ENCODE data around the gene CCDC88B. TPM values are rescaled to one million over a fixed set of nuclear protein-coding genes. Genes with fewer than 3 reads are reported as not detected.

The CCDC88B gene
- total RNA-seq, 1 experiment from 2014 or later, result 14.7 TPM

DNA sequence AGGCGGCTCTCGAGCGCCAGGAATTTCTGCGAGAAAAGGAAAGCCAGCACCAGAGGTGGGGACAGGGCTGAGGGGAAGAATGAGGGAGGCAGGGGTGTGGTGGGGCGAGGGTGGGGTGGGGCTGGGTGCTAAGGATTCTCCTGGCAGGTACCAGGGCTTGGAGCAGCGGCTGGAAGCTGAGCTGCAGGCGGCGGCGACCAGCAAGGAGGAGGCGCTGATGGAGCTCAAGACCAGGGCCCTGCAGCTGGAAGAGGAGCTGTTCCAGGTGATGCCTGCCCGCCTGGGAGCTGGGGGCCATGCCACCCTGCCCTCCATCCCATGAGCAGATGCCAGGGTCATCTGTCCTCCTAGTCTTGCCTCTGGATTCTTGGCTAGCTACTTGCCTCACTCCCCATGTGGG lies 9.4 kb downstream of the CCDC88B start:
- H2AFZ ChIP-seq (ENCODE audit: low read depth, low read length, poor library complexity, severe bottlenecking), result no peak overlapping the region
- BruUV-seq (replicated peaks), result no TSS peak
- no peak for ATAC-seq
- no peaks in the 10 kb centered on the region for H3K36me3 ChIP-seq (ENCODE audit: control insufficient read depth in 1 of 2, insufficient read depth in 2 of 2, low read length in 2 of 2)
- no peak overlapping the region for H3K9ac ChIP-seq (ENCODE audit: low read length)
- no peak overlapping the region for H3K4me3 ChIP-seq (replicated peaks in 1 of 2; ENCODE audit: low read depth in 1 of 2, low read length in 2 of 2)
- RAD21 ChIA-PET (ENCODE audit: low non-redundant PET in 1 of 2, low total read pairs in 2 of 2, uncharacterized antibody in 2 of 2, unreplicated experiment in 2 of 2), result interaction anchor here in 1 of 2 experiments (0.6 kb wide), 1 partner anchor 37 kb away, joined by 3 read pairs; no protein-coding TSS in a partner anchor
- H3K9me3 ChIP-seq (ENCODE audit: control insufficient read depth in 1 of 2, insufficient read depth in 1 of 2, low read depth in 1 of 2, low read length in 2 of 2), result no peaks in the 10 kb centered on the region
- DNase-seq (ENCODE audit: low read depth, low spot score), result no peak
- no peak overlapping the region for H3K4me2 ChIP-seq (ENCODE audit: low read length)
- POLR2A ChIA-PET, result interaction anchor here (1.0 kb wide), 1 partner anchor 168 kb away, joined by 3 read pairs; no protein-coding TSS in a partner anchor
- CTCF ChIA-PET, result interaction anchor here (0.6 kb wide), 1 partner anchor 72 kb away, joined by 3 read pairs; no protein-coding TSS in a partner anchor
- no peaks in the 10 kb centered on the region for H3K79me2 ChIP-seq (ENCODE audit: insufficient read depth, low read length)
- H3K9me2 ChIP-seq (ENCODE audit: insufficient read depth), result no peaks in the 10 kb centered on the region
- peaks cover 0 to 11% of the 10 kb centered on the region in 2 experiments; a peak in 2 of 4 replicates for H3K4me1 ChIP-seq (ENCODE audit: control insufficient read depth in 1 of 2, insufficient read depth in 2 of 2, low read length in 2 of 2)
- TF ChIP-seq, protein P1, sequence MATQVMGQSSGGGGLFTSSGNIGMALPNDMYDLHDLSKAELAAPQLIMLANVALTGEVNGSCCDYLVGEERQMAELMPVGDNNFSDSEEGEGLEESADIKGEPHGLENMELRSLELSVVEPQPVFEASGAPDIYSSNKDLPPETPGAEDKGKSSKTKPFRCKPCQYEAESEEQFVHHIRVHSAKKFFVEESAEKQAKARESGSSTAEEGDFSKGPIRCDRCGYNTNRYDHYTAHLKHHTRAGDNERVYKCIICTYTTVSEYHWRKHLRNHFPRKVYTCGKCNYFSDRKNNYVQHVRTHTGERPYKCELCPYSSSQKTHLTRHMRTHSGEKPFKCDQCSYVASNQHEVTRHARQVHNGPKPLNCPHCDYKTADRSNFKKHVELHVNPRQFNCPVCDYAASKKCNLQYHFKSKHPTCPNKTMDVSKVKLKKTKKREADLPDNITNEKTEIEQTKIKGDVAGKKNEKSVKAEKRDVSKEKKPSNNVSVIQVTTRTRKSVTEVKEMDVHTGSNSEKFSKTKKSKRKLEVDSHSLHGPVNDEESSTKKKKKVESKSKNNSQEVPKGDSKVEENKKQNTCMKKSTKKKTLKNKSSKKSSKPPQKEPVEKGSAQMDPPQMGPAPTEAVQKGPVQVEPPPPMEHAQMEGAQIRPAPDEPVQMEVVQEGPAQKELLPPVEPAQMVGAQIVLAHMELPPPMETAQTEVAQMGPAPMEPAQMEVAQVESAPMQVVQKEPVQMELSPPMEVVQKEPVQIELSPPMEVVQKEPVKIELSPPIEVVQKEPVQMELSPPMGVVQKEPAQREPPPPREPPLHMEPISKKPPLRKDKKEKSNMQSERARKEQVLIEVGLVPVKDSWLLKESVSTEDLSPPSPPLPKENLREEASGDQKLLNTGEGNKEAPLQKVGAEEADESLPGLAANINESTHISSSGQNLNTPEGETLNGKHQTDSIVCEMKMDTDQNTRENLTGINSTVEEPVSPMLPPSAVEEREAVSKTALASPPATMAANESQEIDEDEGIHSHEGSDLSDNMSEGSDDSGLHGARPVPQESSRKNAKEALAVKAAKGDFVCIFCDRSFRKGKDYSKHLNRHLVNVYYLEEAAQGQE (IDR thresholded peaks at IDR 0.05; ENCODE audit: low read depth), result no peak
- TF ChIP-seq EZH2phosphoT487 (IDR thresholded peaks at IDR 0.05; ENCODE audit: borderline replicate concordance) (no peak), YY1 (IDR thresholded peaks at IDR 0.05; ENCODE audit: extremely low read depth, insufficient replicate concordance, low read depth, low read length) (no peak), TCF7L2 (IDR thresholded peaks at IDR 0.05; ENCODE audit: borderline replicate concordance, extremely low read depth, insufficient read depth, insufficient read length) (no peak), JUND (IDR thresholded peaks at IDR 0.05) (no peak), SP1 (IDR thresholded peaks at IDR 0.05; ENCODE audit: low read depth) (no peak), POLR2A (IDR thresholded peaks at IDR 0.05; ENCODE audit: borderline replicate concordance, extremely low read depth, insufficient read depth, insufficient read length) (no peak), FOSL1 (IDR thresholded peaks at IDR 0.05; ENCODE audit: low read depth) (no peak), CBX3 (IDR thresholded peaks at IDR 0.05; ENCODE audit: low read depth) (no peak), ZFX (IDR thresholded peaks at IDR 0.05) (no peak), EGR1 (IDR thresholded peaks at IDR 0.05; ENCODE audit: low read depth) (no peak), RAD21 (IDR thresholded peaks at IDR 0.05; ENCODE audit: low read depth) (no peak), CEBPB (IDR thresholded peaks at IDR 0.05; ENCODE audit: low read depth) (no peak)
- TF ChIP-seq, protein P2, sequence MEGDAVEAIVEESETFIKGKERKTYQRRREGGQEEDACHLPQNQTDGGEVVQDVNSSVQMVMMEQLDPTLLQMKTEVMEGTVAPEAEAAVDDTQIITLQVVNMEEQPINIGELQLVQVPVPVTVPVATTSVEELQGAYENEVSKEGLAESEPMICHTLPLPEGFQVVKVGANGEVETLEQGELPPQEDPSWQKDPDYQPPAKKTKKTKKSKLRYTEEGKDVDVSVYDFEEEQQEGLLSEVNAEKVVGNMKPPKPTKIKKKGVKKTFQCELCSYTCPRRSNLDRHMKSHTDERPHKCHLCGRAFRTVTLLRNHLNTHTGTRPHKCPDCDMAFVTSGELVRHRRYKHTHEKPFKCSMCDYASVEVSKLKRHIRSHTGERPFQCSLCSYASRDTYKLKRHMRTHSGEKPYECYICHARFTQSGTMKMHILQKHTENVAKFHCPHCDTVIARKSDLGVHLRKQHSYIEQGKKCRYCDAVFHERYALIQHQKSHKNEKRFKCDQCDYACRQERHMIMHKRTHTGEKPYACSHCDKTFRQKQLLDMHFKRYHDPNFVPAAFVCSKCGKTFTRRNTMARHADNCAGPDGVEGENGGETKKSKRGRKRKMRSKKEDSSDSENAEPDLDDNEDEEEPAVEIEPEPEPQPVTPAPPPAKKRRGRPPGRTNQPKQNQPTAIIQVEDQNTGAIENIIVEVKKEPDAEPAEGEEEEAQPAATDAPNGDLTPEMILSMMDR (IDR thresholded peaks at IDR 0.05 in 2 of 3, conservative IDR thresholded peaks at IDR 0.05 in 1 of 3; ENCODE audit: borderline replicate concordance in 1 of 3, insufficient read depth in 1 of 3, low read depth in 2 of 3, low read length in 2 of 3), result no peak
- TF ChIP-seq, protein P3, sequence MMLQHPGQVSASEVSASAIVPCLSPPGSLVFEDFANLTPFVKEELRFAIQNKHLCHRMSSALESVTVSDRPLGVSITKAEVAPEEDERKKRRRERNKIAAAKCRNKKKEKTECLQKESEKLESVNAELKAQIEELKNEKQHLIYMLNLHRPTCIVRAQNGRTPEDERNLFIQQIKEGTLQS (IDR thresholded peaks at IDR 0.05), result no peak
- H3K27me3 ChIP-seq (ENCODE audit: insufficient read depth, low read length), result no peaks in the 10 kb centered on the region
- no peak overlapping the region for H3K27ac ChIP-seq (ENCODE audit: low read depth, low read length)
- intact Hi-C loops (cut with micrococcal nuclease), result no loop called here
- no peaks in the 10 kb centered on the region for H4K20me1 ChIP-seq (ENCODE audit: insufficient read depth)

Measured in HCT116 (cell line).